ENCODE data around the gene TMEM120B.
"Not testable (repeated sequence)": the region's sequence is repeated elsewhere in the genome, so short reads cannot be mapped to it uniquely, and the experiment has no call there.

The TMEM120B gene

GRCh38 chr12:121731473-121731872 is 18.9 kb downstream of the TMEM120B start:
- no peak overlapping the region for H3K4me3 ChIP-seq (replicated peaks; ENCODE audit: low read depth, low read length)
- no peak for DNase-seq (ENCODE audit: low read depth)
- TF ChIP-seq CTCF (IDR thresholded peaks at IDR 0.05; ENCODE audit: low read length, missing control alignments) = no peak

DNA sequence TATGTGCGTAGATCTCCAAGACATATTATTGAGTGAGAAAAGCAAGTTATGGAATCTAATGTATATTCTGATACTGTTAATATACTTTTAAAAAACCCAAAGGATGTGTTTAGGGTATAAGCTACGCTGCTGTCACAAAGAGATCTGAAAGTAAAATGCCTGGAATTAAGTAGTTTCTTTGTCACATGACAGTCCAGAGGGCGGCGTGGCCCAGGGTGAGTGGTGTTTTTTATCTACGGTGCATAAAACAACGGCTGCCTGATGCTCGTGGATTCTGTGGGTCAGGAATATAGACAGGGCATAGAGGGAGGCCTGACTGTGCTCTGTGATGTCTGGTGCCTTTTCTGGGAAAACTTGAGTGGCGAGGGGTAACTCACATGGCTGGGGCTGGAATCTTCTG is 21.3 kb downstream of the TMEM120B start:
- no peak for TF ChIP-seq CTCF (IDR thresholded peaks at IDR 0.05; ENCODE audit: low read length, missing control alignments)
- H3K4me3 ChIP-seq (replicated peaks; ENCODE audit: low read depth, low read length) = no peak overlapping the region
- DNase-seq (ENCODE audit: low read depth) = no peak

DNA sequence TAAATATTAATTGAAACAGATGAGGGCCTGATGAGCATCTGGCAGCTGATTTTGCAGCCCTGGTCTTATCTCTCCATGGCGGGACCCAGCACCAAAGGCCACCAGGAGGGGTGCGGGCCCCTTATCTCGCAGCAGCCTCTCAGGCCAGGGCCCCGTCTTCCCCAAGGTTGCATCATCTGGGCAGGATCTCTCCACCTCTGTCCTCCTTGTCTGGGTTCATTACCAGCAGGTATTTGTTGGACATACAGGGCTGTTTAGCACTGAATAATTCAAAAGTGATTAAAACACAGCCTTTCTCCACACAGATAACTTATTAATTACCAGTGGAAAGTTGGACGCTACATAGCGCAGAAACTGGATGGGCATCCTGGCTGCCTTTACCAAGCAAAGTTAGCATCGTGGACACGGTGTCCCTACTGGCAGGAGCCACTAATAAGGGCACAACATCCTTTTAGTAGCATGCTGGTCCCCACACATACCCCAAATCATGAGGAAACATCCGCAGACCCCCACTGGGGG is 25.8 kb downstream of the TMEM120B start:
- H3K4me3 ChIP-seq (replicated peaks; ENCODE audit: low read depth, low read length) = no peak overlapping the region
- no peak for DNase-seq (ENCODE audit: low read depth)
- no peak for TF ChIP-seq CTCF (IDR thresholded peaks at IDR 0.05; ENCODE audit: low read length, missing control alignments)

DNA sequence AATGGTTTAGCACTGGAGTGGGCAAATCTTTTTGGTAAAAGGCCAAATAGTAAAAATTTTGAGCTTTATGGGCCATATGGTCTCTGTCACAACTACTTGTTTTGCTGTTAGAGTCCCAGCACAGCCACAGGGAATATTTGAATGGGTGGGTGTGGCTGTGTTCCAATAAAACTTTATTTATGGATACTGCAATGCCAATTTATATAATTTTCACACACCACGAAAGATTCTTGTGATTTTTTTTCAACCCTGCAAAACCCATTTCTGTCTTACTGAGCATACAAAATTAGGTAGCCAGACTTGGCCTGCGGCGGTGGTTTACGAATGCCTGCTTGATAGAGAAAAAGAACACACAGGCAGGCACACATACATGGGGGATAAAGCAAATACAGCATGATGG is 28.3 kb downstream of the TMEM120B start:
- TF ChIP-seq CTCF (IDR thresholded peaks at IDR 0.05; ENCODE audit: low read length, missing control alignments) = no peak
- DNase-seq (ENCODE audit: low read depth) = no peak
- no peak overlapping the region for H3K4me3 ChIP-seq (replicated peaks; ENCODE audit: low read depth, low read length)

DNA sequence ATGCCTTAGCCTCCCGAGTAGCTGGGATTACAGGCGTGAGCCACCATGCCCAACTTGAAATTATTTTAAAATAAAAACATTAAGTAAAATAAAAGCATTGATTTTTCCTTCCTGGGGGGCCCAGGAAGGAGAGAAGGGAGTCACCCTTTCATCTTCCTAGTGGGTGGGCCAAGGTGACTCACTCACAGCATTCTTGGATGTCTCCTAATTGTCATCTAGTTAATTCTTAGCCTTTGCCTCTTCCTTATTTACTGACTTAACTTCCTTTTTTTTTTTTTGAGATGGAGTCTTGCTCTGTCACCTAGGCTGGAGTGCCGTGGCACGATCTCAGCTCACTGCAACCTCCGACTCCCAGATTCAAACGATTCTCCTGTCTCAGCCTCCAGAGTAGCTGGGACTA is 29.2 kb downstream of the TMEM120B start:
- no peak for DNase-seq (ENCODE audit: low read depth)
- no peak overlapping the region for H3K4me3 ChIP-seq (replicated peaks; ENCODE audit: low read depth, low read length)
- TF ChIP-seq CTCF (IDR thresholded peaks at IDR 0.05; ENCODE audit: low read length, missing control alignments) = no peak

DNA sequence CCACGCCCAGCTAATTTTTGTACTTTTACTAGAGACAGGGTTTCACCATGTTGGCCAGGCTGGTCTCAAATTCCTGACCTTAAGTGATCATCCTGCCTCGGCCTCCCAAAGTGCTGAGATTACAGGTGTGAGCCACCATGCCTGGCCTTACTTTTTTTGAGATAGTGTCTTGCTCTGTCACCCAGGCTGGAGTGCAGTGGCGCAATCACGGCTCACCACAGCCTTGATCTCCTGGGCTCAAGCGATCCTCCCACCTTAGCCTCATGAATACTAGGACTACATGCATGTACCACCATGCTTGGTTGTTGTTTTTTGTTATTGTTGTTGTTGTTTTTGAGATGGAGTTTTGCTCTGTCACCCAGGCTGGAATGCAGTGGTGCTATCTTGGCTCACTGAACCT is 33.0 kb downstream of the TMEM120B start:
- not testable (repeated sequence) for DNase-seq (ENCODE audit: low read depth); H3K4me3 ChIP-seq (replicated peaks; ENCODE audit: low read depth, low read length)

GRCh38 chr12:121748218-121748570 is 35.6 kb downstream of the TMEM120B start:
- H3K4me3 ChIP-seq (replicated peaks; ENCODE audit: low read depth, low read length) = no peak overlapping the region
- TF ChIP-seq CTCF (IDR thresholded peaks at IDR 0.05; ENCODE audit: low read length, missing control alignments) = no peak
- DNase-seq (ENCODE audit: low read depth) = no peak

Data from fibroblast of pulmonary artery (primary cell).